ENCODE data around the gene PTGS1. TPM values are rescaled to one million over a fixed set of nuclear protein-coding genes. Genes with fewer than 3 reads are reported as not detected.

Gene PTGS1
- total RNA-seq, 2 donors from 2014 or later: 4.6 to 6.2 TPM

DNA sequence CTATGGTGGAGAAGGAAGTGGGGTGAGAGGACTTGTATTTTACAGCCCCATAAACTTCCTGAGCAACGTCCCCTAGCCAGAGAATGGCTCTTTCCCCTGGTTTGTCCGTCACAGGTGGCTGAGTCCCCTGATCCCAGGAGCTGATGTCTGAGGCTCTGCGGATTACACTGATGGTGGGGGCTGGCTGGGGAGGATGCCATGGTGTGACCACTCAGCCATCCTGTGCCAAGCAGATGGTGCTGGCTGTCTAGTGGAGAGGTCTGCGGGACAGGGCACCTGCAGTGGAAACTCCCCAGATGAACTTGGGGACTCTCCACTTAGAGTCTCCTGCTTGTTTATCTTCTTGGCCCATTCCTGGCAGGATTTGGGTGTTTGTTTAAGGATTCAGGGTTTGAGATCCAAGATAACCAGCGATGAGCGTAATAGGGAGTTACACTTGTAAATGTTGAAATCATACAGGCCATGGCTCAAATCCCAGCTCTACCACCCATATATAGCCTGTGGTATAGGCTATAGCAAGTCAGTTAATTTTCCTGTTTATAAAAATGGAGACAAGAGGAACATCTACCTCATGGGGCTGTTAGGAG, 4.7 kb upstream of the PTGS1 start:
- WGBS: 20% methylated on average over 6 of the region's 6 CpGs
- Histone ChIP-seq H3K27me3 (replicated peaks; ENCODE audit: insufficient read depth) (no peaks in the 10 kb centered on the region), H3K4me1 (replicated peaks) (peaks cover 3% of the 10 kb centered on the region), H3K27ac (peak overlapping the region in 1 of 2 donors; percentile 10), H3K36me3 (no peaks in the 10 kb centered on the region), H3K4me3 (no peak overlapping the region), H3K9me3 (no peaks in the 10 kb centered on the region)
- TF ChIP-seq POLR2AphosphoS5 (IDR thresholded peaks at IDR 0.05): peak; percentile 65
- TF ChIP-seq POLR2A (IDR thresholded peaks at IDR 0.05): no peak
- TF ChIP-seq, protein P1, sequence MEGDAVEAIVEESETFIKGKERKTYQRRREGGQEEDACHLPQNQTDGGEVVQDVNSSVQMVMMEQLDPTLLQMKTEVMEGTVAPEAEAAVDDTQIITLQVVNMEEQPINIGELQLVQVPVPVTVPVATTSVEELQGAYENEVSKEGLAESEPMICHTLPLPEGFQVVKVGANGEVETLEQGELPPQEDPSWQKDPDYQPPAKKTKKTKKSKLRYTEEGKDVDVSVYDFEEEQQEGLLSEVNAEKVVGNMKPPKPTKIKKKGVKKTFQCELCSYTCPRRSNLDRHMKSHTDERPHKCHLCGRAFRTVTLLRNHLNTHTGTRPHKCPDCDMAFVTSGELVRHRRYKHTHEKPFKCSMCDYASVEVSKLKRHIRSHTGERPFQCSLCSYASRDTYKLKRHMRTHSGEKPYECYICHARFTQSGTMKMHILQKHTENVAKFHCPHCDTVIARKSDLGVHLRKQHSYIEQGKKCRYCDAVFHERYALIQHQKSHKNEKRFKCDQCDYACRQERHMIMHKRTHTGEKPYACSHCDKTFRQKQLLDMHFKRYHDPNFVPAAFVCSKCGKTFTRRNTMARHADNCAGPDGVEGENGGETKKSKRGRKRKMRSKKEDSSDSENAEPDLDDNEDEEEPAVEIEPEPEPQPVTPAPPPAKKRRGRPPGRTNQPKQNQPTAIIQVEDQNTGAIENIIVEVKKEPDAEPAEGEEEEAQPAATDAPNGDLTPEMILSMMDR (IDR thresholded peaks at IDR 0.05): no peak
- peak; percentile 58 for DNase-seq (ENCODE audit: low spot score)
- intact Hi-C loops (cut with DNase I): no loop called here

DNA sequence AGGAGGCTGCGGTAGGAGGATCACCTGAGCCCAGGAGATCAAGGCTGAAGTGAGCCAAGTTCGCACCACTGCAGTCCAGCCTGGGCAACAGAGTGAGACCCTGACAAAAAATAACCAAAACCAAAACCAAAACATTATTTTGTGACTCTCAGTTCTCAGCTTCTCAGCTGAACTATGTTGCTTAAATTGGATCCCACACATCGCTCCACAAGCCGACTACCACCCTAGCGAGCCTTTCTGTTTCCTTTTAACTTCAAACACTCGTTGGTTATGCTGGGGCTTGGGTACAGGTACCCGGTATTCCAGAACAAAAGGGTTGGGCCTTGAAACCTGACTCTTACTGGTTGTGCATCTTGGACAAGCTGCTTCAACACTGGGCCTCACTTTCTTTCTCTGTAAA, 3.8 kb upstream of the PTGS1 start:
- TF ChIP-seq, protein P1 (IDR thresholded peaks at IDR 0.05): no peak
- no peak for TF ChIP-seq POLR2A (IDR thresholded peaks at IDR 0.05)
- TF ChIP-seq POLR2AphosphoS5 (IDR thresholded peaks at IDR 0.05): no peak
- H3K4me1 ChIP-seq (replicated peaks): peaks cover 5% of the 10 kb centered on the region
- H3K36me3 ChIP-seq: no peaks in the 10 kb centered on the region
- intact Hi-C loops (cut with DNase I): no loop called here
- no peaks in the 10 kb centered on the region for H3K27me3 ChIP-seq (replicated peaks; ENCODE audit: insufficient read depth)
- DNase-seq (ENCODE audit: low spot score): no peak
- H3K9me3 ChIP-seq: no peaks in the 10 kb centered on the region
- no peak overlapping the region for H3K4me3 ChIP-seq
- H3K27ac ChIP-seq: no peak overlapping the region
- WGBS: 87% methylated on average over 7 of the region's 7 CpGs

DNA sequence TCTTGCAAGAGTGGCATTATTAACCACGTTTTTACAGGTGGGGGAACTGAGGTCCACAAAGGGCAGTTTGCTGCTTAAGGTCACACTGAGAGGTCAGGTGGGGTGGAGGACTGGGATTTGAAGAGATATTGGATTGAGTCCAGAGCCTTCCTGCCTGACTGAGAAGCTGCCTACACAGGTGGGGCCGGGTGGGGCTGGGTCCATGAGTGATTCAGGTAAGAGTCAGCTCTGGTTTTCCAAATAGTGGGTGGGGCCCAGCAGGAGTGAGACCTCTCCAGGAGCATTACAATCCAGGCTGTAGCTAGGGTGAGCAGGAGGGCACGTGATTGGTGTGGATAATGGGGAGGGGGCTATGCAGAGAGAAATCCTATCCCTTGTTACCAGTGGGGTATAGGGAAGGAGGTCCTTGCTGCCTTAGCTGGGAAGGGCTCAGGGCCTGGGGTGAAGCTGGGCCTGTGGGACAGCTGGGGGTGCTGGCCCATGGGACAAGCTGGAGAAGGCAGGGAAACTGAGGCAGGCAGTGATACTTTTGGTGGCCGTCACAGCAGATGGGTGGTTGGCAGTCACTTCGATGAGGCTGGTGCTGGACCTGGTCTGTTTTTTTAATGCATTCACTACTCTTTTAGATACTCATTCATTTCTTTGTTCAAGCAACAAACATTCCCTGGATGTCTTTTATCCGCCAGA, 2.9 kb upstream of the PTGS1 start:
- intact Hi-C loops (cut with DNase I): no loop called here
- WGBS: 87% methylated on average over 6 of the region's 6 CpGs
- TF ChIP-seq POLR2AphosphoS5 (IDR thresholded peaks at IDR 0.05) (no peak), POLR2A (IDR thresholded peaks at IDR 0.05) (no peak)
- TF ChIP-seq, protein P1 (IDR thresholded peaks at IDR 0.05): no peak
- Histone ChIP-seq H3K27me3 (replicated peaks; ENCODE audit: insufficient read depth) (no peaks in the 10 kb centered on the region), H3K27ac (no peak overlapping the region), H3K9me3 (no peaks in the 10 kb centered on the region), H3K36me3 (no peaks in the 10 kb centered on the region), H3K4me3 (no peak overlapping the region), H3K4me1 (replicated peaks) (peaks cover 5% of the 10 kb centered on the region)
- no peak for DNase-seq (ENCODE audit: low spot score)

DNA sequence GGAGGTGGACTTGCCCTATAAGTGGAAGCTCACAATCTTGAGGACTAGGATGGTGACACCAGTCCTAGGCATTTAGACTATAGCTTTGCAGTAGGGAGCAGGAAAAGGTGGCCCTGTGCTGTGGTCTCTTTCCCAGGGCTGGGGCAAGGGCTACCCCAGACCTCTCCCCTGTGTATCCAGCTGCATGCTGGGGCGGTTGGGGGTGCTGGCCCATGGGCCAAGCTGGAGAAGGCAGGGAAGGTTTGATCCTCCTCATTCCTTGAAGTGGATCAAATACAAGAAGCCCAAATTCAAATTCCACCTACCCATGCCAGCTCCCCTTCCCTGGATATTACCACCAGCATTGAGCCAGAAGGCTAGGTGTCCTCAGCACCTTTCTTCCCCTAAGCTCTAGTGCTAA, 2.2 kb upstream of the PTGS1 start:
- TF ChIP-seq POLR2AphosphoS5 (IDR thresholded peaks at IDR 0.05) (no peak), POLR2A (IDR thresholded peaks at IDR 0.05) (no peak)
- TF ChIP-seq, protein P1 (IDR thresholded peaks at IDR 0.05): no peak
- H3K36me3 ChIP-seq: no peaks in the 10 kb centered on the region
- H3K4me3 ChIP-seq: no peak overlapping the region
- H3K27ac ChIP-seq: no peak overlapping the region
- WGBS: 94% methylated on average over 1 of the region's 1 CpG
- H3K4me1 ChIP-seq (replicated peaks): peaks cover 5% of the 10 kb centered on the region
- no peaks in the 10 kb centered on the region for H3K9me3 ChIP-seq
- intact Hi-C loops (cut with DNase I): no loop called here
- no peak for DNase-seq (ENCODE audit: low spot score)
- no peaks in the 10 kb centered on the region for H3K27me3 ChIP-seq (replicated peaks; ENCODE audit: insufficient read depth)

DNA sequence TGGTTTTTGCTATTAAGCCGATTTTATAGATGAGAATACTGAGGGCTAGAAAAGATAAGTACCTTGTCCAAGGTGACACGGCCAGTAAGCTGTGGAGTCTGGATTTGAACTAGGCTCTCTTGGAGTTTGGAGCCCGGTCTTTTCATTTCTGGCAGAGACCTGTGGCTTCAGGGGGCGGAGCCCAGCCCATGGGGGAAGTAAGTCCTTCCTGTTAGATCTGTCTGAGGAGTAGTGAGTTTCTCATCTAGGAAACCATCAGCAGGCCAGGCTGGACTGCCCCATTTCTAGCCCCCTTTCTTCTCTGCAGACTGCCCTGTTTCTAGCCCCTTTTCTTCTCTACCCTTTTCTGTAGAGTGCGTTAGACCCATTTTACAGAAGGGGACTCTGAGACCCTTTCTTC, 521 bp upstream of the PTGS1 start:
- TF ChIP-seq, protein P1 (IDR thresholded peaks at IDR 0.05): no peak
- no peak for TF ChIP-seq POLR2AphosphoS5 (IDR thresholded peaks at IDR 0.05)
- TF ChIP-seq POLR2A (IDR thresholded peaks at IDR 0.05): no peak
- DNase-seq (ENCODE audit: low spot score): no peak
- 87% methylated on average over 5 of the region's 5 CpGs for WGBS
- no peak overlapping the region for H3K4me3 ChIP-seq
- H3K9me3 ChIP-seq: no peaks in the 10 kb centered on the region
- no peaks in the 10 kb centered on the region for H3K36me3 ChIP-seq
- H3K4me1 ChIP-seq (replicated peaks): peaks cover 10% of the 10 kb centered on the region
- no peak overlapping the region for H3K27ac ChIP-seq
- no peaks in the 10 kb centered on the region for H3K27me3 ChIP-seq (replicated peaks; ENCODE audit: insufficient read depth)
- intact Hi-C loops (cut with DNase I): no loop called here

Measured in prostate gland (tissue), 2 donors.